Measurements from ENCODE around the gene TNFAIP8L1.

TNFAIP8L1 gene

GRCh38 chr19:4656102-4656501 lies 16.8 kb downstream of the TNFAIP8L1 start:
- Histone ChIP-seq H3K36me3 (ENCODE audit: control insufficient read depth in 2 of 2, insufficient read depth in 1 of 2, low read length in 2 of 2) (peaks cover 3 to 73% of the 10 kb centered on the region in 2 experiments; a peak in 2 of 3 replicates), H3K4me3 (ENCODE audit: low read depth, low read length) (no peak overlapping the region), H3K4me1 (ENCODE audit: control insufficient read depth, insufficient read depth, low read length) (no peaks in the 10 kb centered on the region), H3K27ac (ENCODE audit: extremely low read depth, low read depth, low read length) (no peak overlapping the region), H3K9me3 (ENCODE audit: control insufficient read depth, insufficient read depth, low read depth, low read length) (no peaks in the 10 kb centered on the region)
- ChIA-PET CTCF (interaction anchor here (0.6 kb wide), 1 partner anchor 20 kb away, joined by 3 read pairs; no protein-coding TSS in a partner anchor), POLR2A (interaction anchor here (1.0 kb wide), 1 partner anchor 9 kb away, joined by 7 read pairs; no protein-coding TSS in a partner anchor)
- TF ChIP-seq ZNF24 (tag by site-specific recombination; IDR thresholded peaks at IDR 0.05) (no peak), WT1 (tag by site-specific recombination; IDR thresholded peaks at IDR 0.05) (no peak), ZNF404 (tag by site-specific recombination; IDR thresholded peaks at IDR 0.05) (no peak), KLF9 (tag by site-specific recombination; IDR thresholded peaks at IDR 0.05; ENCODE audit: low read depth) (no peak), ZSCAN30 (tag by site-specific recombination; IDR thresholded peaks at IDR 0.05) (no peak), ZNF221 (tag by site-specific recombination; IDR thresholded peaks at IDR 0.05; ENCODE audit: borderline replicate concordance) (no peak), ZNF510 (tag by site-specific recombination; IDR thresholded peaks at IDR 0.05; ENCODE audit: insufficient replicate concordance) (no peak), ZNF555 (tag by site-specific recombination; conservative IDR thresholded peaks at IDR 0.05) (no peak), BCL11B (tag by site-specific recombination; IDR thresholded peaks at IDR 0.05; ENCODE audit: low read depth) (no peak), KLF16 (tag by site-specific recombination; IDR thresholded peaks at IDR 0.05) (no peak), ZNF768 (tag by site-specific recombination; IDR thresholded peaks at IDR 0.05) (no peak), ZNF146 (tag by site-specific recombination; IDR thresholded peaks at IDR 0.05) (no peak), YY2 (tag by site-specific recombination; IDR thresholded peaks at IDR 0.05) (no peak)

- Histone ChIP-seq H3K4me1 (ENCODE audit: control insufficient read depth, insufficient read depth, low read length) (no peaks in the 10 kb centered on the region), H3K27ac (ENCODE audit: extremely low read depth, low read depth, low read length) (no peak overlapping the region), H3K9me3 (ENCODE audit: control insufficient read depth, insufficient read depth, low read depth, low read length) (no peaks in the 10 kb centered on the region), H3K36me3 (ENCODE audit: control insufficient read depth in 2 of 2, insufficient read depth in 1 of 2, low read length in 2 of 2) (peaks cover 3 to 77% of the 10 kb centered on the region in 2 experiments; a peak in 2 of 3 replicates), H3K4me3 (ENCODE audit: low read depth, low read length) (no peak overlapping the region)
- CTCF ChIA-PET: no interaction called here
- TF ChIP-seq ZNF140 (tag by site-specific recombination; IDR thresholded peaks at IDR 0.05) (no peak), ZNF10 (tag by site-specific recombination; IDR thresholded peaks at IDR 0.05) (no peak), SETDB1 (IDR thresholded peaks at IDR 0.05; ENCODE audit: insufficient read length, low read length) (no peak), ZNF658 (tag by site-specific recombination; IDR thresholded peaks at IDR 0.05) (no peak), ZNF239 (tag by site-specific recombination; IDR thresholded peaks at IDR 0.05) (no peak), ZNF274 (IDR thresholded peaks at IDR 0.05; ENCODE audit: low read length) (no peak), ZNF274 (tag by site-specific recombination; IDR thresholded peaks at IDR 0.05; ENCODE audit: borderline replicate concordance) (no peak), RBAK (tag by site-specific recombination; IDR thresholded peaks at IDR 0.05) (no peak), ZNF157 (tag by site-specific recombination; IDR thresholded peaks at IDR 0.05) (no peak), BCL11B (tag by site-specific recombination; IDR thresholded peaks at IDR 0.05; ENCODE audit: low read depth) (no peak), ZNF529 (tag by site-specific recombination; IDR thresholded peaks at IDR 0.05; ENCODE audit: insufficient replicate concordance) (no peak), ZXDB (tag by site-specific recombination; IDR thresholded peaks at IDR 0.05) (no peak)
- TF ChIP-seq, protein P1, sequence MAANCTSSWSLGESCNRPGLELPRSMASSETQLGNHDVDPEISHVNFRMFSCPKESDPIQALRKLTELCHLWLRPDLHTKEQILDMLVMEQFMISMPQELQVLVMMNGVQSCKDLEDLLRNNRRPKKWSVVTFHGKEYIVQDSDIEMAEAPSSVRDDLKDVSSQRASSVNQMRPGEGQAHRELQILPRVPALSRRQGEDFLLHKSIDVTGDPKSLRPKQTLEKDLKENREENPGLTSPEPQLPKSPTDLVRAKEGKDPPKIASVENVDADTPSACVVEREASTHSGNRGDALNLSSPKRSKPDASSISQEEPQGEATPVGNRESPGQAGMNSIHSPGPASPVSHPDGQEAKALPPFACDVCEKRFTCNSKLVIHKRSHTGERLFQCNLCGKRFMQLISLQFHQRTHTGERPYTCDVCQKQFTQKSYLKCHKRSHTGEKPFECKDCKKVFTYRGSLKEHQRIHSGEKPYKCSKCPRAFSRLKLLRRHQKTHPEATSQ (tag by site-specific recombination; IDR thresholded peaks at IDR 0.05): no peak
- POLR2A ChIA-PET: no interaction called here
Measured at GRCh38 chr19:4657262-4657661, 17.9 kb downstream of the TNFAIP8L1 start.

All from HEK293 (cell line).